Measurements from ENCODE around the gene LRRC46. TPM values are rescaled to one million over a fixed set of nuclear protein-coding genes. Genes with fewer than 3 reads are reported as not detected.

LRRC46 gene
- total and polyA plus RNA-seq, 10 of the 15 experiments (the other 5 are each of a cell fraction or from before 2014, with no cell fraction given) = 0.15 to 1.8 (median 0.38) TPM; not detected in 1

GRCh38 chr17:47850692-47851573 is 19.5 kb downstream of the LRRC46 start, which contains the start of gene SP6:
Gene SP6, minus strand, starts transcription at chr17:47851163. Its CDS starts 2,734 bp downstream, at chr17:47848429.
- Histone ChIP-seq H3K27me3 (replicated peaks in 1 of 2; ENCODE audit: control insufficient read depth in 2 of 2, insufficient read depth in 2 of 2, low read length in 1 of 2) (peaks cover 27 to 57% of the 10 kb centered on the region in 2 experiments), H3K4me2 (ENCODE audit: control insufficient read depth, insufficient read depth) (peak within 1 kb of the TSS; percentile 61; the same call in 1 of the 2 replicates), H3K36me3 (ENCODE audit: control insufficient read depth in 2 of 2, insufficient read depth in 2 of 2, low read length in 1 of 2) (no peaks in the 10 kb centered on the region), H3K79me2 (ENCODE audit: control insufficient read depth, insufficient read depth, low read length) (no peaks in the 10 kb centered on the region), H3K9me3 (replicated peaks; ENCODE audit: control insufficient read depth, insufficient read depth, low read length) (no peaks in the 10 kb centered on the region), H3K27ac (ENCODE audit: control insufficient read depth, insufficient read depth) (no peak within 1 kb of the TSS), H3K4me1 (ENCODE audit: control insufficient read depth, insufficient read depth, low read length) (peaks cover 5% of the 10 kb centered on the region), H4K20me1 (ENCODE audit: control insufficient read depth, insufficient read depth) (no peaks in the 10 kb centered on the region), H2AFZ (ENCODE audit: control insufficient read depth, low read depth, low read length) (no peak within 1 kb of the TSS), H3K4me3 (no peak within 1 kb of the TSS), H3K9ac (ENCODE audit: control insufficient read depth, insufficient read depth, low read length) (no peak within 1 kb of the TSS)
- intact Hi-C loops (cut with micrococcal nuclease; ENCODE audit: unreplicated experiment) = no loop called here
- POLR2A ChIA-PET = no interaction called here
- no TSS peak for BruUV-seq (replicated peaks)
- in situ Hi-C loops (cut with MboI) = no loop called here
- no peak for TF ChIP-seq CEBPZ (IDR thresholded peaks at IDR 0.05; ENCODE audit: low read depth, low read length)
- peak in 1 of 2 experiments; percentile 70; a peak in 1 of 4 replicates for TF ChIP-seq BHLHE40 (IDR thresholded peaks at IDR 0.05; ENCODE audit: borderline replicate concordance in 1 of 2, low read depth in 2 of 2, low read length in 1 of 2)
- ATAC-seq (peak; percentile 84), DNase-seq (ENCODE audit: low read depth, low spot score) (no peak), FAIRE-seq (no peak)
- 20% methylated on average over 49 of the region's 71 CpGs for WGBS (ENCODE audit: insufficient coverage, insufficient replicate concordance, low lambda C conversion rate, missing lambda C conversion rate)
- CTCF ChIA-PET = interaction anchor here (1.3 to 12.4 kb wide), 3 partner anchors 10 to 38 kb away, joined by 3 to 502 read pairs (median 3); partner anchors contain the start of genes SCRN2 and SP2
- RAD21 ChIA-PET (ENCODE audit: unreplicated experiment) = interaction anchor here (0.7 to 1.4 kb wide), 4 partner anchors 10 to 99 kb away, joined by 3 to 5 read pairs (median 4); partner anchors contain the start of gene SCRN2
- SMC1A ChIA-PET (ENCODE audit: uncharacterized antibody, unreplicated experiment) = interaction anchor here (2.5 to 13.1 kb wide), 2 partner anchors 10 to 38 kb away, joined by 6 to 231 read pairs; partner anchors contain the start of genes SCRN2 and SP2
